Raji (cell line): Measurements from ENCODE around the gene TSHZ2.

Experiments used
- POLR2A ChIP-seq: IDR thresholded peaks from 2 replicates; pipeline ENCODE4 v1.6.1; 2011; ENCODE audit warnings: low read depth, low read length, control low read depth; ENCODE audit not compliant: insufficient read depth

Gene TSHZ2

DNA sequence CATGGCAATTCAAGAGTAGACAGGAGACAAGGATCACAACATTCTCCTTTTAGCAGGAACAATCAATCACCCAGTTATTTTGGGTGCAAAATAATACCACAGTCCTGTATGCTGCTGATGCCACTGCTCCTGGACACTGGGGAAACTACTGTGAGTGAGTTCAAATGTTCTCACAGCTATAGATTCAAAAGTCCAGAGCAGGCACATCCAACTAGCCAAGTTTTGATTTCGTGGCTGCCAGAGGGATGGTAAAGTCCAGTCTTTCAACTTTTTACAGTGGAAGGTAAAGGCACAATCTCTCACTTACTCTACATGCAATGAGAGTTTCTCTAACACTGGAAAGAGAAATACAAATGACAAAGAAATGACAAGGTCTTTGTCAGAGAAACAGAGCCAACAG is 26.9 kb upstream of the TSHZ2 start:
- TF ChIP-seq POLR2A, result no peak

DNA sequence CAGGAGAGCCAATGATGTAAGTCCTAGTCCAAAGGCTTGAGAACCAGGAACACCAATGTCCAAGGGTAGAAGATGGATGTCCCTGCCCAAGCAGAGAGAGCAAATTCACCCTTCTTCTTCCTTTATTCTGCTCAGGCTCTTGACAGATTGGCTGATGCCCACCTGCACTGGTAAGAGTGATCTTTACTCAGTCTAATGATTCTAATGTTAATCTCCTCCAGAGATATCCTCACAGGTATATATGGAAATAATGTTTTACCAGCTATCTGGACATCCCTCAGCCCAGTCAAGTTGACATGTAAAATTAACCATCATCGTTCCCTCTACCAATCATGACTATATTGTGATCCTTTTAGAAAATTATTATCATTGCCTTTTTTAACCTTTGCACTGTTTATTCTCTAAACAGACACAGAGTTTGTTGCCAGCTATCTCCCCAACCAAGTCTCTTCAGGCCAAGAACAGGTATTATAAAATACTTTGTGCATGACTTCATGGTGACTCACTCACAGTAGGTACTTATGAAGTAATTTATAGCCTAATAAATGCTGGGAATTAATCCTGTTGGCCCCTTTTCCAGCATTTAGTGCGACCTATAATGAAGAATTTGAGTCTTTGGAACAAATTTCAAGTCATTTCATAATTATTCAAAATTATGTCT is 26.2 kb upstream of the TSHZ2 start:
- TF ChIP-seq POLR2A, result no peak

DNA sequence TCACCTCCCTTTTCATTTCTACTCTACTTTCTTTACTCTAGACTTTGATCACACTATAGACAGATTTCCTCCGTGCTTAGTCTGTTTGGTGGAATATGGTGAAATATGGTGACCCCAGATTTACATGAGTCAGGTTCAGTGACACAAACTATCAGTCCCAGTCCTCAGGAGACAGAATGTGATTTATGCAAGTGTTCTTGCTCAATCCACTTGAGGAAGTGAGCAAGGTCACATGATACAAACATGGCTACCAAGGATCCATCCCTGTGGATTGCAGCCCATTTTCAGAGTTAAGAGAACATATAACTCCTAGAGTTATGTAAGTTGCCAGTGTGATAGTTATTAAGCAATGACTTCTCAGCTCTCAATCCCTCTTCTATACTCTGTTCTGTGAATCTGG is 23.7 kb upstream of the TSHZ2 start:
- no peak for TF ChIP-seq POLR2A

DNA sequence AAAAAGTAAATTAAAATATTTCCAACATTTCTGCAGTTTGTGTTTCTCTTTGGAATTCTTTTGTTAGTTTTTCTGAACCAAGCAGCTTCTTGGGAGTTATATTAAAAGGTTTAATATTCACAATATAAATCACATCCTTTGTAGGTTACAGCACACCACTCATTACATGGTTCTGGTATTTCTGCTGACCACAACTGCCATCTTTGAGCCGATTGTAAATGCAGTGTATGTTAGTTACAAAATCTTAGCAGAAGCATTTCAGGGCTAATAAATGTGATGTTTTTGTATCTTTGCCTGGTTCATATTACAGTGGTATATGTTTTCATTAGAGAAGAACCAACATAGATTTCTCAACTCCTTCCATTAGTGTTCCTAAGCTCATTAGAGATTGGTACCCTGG is 19.1 kb upstream of the TSHZ2 start:
- no peak for TF ChIP-seq POLR2A

DNA sequence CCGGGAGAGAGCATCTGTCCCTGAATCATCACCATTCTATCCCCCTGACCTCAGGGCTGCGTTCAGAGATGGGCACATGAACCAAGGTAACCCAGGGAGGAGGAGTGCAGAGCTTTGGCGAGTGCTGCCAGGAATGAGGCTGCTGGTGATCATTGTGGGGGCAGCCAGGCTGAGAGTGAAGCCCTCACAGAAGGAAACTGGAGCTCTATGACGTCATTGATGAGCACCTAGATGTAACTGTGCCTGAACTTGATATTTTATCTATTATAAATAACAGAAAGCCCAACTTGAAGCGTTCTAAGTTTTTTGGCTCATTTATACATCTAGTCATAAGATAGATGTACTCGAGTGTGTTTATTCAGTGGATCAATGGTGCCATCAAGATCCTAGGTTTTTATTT is 17.3 kb upstream of the TSHZ2 start:
- TF ChIP-seq POLR2A, result no peak

DNA sequence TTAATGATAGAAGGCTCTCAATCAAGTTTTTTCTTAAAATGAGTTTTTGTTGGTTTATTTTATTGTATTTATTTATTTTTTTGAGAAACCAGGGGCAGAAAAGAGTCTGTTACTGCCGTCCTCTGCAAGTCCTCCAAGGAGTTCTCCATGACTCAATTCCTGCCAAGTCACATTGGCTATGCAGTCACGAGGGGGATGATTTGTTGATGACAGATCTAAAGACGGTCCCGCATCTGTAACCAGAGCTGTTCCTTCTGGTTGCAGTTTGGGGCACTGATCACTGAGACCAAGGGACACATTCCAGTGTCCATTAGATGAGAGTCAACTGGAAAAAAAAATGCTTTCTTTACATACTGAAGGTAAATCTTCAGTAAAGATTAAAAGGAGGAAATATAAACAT is 13.9 kb upstream of the TSHZ2 start:
- TF ChIP-seq POLR2A, result no peak

DNA sequence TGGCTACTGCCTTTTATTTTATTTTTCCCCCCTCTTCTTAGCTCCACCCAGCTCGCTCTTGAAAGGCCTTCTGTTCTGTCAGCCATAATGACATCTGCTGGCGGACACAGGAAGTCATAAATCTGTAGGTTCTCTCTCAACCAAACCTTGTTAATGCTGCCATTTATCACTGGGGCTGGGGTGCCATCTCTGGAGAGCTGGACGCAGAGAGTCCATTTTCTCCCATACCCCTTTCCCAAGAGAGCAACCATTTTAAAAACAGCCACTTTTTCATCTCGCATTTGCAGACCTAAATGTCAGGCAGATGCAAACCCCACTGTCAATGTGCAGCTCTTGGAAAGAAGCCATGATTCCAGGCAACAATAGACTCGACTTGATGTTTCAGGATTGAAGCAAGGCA is 13.0 kb upstream of the TSHZ2 start:
- TF ChIP-seq POLR2A, result no peak

DNA sequence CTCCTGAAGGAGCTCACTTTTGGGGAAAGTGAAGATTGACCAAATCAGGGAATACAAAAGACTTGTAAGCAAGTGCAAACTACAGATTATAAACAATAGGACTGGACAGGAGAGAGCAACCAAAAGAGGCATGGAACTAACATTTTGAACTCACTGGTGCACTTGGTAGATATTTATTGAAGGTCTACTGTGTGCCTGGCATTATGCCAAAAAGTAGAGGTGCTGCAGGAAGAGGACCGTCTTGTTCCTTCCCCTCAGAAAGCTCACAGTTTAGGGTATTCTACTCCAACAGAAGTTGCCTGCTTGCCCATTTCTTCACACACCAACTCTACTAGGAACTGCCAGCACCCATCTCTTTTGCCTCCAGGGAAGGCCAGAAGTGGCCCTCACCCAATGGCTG is 10.0 kb upstream of the TSHZ2 start:
- no peak for TF ChIP-seq POLR2A

DNA sequence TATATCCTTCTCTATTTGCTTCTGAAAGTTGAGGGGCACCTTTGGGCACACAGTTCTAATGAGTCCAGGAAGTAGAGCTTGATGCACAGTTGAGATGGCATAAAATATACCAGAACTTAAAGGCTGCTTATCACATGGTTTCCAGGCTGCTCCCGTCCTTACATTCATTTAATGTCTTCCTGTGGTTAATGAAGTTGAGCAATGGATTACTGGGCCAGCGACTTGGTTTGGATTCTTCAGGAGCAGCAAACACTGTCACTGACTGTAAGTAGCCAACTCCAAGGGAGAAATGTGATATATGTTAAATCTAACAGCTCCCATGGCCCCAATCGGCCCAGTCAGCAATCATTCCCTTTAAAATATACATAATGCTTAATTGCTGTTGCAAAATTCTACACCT is 9.0 kb upstream of the TSHZ2 start:
- no peak for TF ChIP-seq POLR2A

DNA sequence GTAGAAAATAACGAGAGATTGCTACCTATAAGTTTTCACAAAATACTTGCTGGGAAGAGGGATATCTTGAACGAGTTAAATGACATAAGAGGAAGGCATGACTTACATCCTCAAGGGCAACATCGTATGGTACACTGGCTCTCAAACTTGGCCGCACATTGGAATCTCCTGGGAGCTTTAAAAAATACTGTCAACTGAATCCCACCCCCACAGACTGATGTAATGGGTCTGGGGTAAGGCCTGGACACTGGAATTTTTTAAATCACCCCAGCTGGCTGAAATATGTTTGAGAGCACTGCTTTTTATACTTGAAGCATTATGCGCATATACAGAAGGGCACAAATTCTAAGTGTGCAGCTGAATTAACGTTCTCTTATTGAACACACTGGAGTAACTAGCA is 8.0 kb upstream of the TSHZ2 start:
- TF ChIP-seq POLR2A, result no peak

DNA sequence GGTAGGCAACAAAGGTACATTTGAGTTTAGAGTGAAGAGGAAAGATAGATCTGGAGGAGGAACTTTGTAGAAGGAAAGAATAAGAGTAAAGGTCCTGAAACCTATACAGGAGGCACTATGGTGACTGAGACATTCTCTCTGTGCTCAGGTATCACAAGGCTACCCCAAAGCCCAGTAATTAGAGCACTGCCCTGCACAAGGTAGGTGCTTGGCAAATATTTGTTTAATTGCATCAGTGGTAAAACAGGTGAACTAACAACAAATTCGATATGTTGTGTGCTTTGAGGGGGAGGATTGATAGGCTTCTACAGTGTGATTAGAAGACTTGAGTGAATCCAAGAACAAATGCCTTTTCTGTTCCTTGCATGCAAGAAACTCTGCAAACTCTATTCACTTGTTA is 6.8 kb upstream of the TSHZ2 start:
- TF ChIP-seq POLR2A, result no peak

DNA sequence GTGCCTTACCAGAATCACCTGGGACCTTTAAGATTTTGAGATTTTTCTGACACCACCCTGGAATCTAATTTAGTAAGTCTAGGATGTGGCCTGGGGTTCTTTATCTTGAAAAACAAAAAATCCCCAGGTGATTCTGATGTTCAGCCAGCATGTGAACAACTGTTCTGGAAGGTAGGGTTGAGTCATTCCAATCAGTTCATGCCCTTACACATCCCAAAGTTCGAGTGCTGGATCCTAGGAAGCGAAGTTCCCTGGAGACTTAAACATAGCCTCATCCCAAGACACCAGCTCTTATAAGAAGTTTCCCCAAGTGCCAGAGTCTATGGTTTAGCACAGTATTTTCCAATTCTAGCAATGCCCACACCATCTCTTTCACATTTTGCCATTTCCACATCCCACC is 6.3 kb upstream of the TSHZ2 start:
- TF ChIP-seq POLR2A, result no peak

DNA sequence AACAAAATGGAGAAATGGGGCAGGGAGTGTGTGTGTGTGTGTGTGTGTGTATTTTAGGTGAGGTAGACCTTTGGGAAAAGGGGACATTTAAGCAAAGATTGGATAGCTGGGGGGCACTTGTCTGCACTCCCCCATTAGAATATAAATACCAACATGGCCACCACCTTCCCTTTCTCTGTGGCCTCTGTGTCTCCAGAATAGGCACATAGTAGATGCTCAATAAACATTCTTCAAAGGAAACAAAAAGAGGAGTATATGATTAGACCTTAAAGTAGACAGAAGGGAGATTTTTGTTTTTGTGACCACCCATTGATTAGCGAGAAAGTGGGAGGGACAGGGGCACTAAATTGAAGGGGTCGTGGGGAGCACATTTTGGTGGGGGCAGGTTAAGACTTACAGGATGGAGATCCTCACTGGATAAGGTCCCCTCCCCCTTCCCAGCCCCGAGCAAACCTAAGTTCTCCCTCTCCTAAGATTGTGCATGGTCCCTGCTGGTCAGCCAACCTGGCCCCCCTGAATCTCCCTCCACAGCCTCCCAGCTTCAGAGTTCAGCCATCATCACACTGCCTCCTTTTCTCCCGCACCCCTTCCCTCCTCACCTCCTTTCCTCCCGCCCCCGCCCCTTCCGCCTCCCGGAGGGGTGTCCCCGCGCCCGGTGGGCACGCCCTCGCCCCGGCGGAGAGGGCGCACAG is 514 bp upstream of the TSHZ2 start:
- no peak for TF ChIP-seq POLR2A

DNA sequence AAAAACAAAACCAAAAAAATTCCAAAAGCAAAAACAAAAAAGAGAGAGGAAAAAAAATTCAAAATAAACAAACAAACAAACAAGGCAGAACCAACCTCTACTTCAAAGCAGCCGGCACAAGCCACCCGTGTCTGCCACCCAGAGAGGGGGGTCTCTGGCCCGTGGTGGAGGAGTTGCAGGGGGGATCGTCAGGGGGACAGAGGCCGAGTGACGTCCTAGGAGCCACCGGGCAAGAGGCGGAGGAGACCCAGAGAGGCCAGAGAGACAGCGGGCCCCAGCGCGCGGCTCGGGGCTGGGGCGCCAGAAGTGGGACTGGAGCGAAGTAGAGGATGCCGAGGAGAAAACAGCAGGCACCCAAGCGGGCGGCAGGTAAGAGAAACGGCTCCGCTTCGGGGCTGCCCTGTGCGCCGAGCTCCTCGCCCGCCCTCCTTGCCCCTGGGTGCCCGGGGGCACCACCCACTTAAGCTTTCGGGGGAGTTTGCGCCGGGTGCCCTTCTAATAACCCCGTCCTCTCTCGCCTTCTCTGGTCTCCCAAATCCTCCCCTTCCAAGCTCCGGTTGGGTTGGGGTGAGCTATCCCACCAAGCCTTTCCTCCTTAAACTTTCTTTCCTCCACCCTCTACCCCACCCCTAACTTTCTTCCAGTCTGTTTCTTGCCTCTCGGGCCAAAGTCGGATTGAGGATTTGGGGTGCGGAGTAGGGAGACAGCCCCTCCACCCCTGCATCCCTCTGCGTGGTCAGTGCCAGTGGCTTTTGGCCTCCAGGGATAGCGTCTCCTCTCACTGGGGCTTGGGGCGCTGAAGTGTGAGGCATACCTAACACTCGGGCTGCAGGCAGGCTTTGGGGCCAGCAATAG is 1.0 kb downstream of the TSHZ2 start:
- TF ChIP-seq POLR2A, result no peak

DNA sequence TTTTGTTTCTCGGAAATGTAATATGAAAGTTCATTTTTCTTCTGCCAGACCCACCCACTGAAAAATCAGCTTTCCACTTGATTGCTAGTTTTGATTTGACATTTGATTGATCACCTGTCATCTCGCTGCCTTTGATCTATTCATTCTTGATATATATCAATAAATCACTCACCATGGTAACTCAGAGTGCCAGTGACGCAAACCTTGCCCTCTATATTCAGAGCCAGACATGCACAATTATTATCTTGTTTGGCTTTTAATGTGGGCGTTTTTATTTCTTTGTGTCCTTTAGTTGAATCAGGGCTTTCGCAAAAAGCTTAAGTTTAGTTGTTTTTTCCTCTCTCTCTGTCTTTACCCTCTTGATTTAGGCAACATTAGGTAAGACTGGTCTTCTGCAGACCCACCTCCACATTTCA is 2.0 kb downstream of the TSHZ2 start:
- TF ChIP-seq POLR2A, result no peak

DNA sequence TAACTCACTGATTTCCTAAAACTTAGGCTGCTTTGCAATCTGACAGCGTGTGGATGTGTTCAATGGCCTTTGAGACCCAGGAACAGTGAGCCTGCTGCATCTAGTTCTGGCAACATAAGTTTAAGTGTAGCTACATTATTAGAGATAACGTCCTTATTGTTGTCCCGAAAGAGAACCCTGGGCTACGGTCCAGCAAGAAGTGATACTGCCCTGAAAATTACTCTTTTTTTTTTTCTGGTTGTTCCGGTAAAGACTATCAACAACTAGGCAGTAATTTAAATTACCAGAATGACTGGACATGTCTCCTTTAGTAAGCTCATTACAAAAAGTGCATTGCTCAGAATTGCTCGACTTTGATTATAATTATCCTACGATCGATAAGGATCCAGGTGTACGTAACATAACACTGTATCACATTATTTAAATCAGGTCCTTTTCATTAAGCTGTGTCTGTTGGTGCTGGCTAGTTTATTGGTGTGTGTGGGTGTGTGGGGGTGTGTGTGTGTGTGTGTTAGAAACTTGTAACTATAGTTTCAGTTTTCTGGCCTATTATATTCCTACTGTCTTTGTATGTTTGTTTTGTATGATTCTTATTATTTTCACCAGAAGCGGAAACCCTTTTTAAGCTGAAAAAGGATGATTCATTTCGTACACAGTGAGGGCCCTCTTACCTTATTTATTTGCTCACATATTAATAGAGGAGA is 3.0 kb downstream of the TSHZ2 start:
- TF ChIP-seq POLR2A, result no peak
